GM23248 (cell line): Measurements from ENCODE around the gene GAP43. TPM values are rescaled to one million over a fixed set of nuclear protein-coding genes. Genes with fewer than 3 reads are reported as not detected.

Source experiments
- DNase-seq: peaks from one replicate; pipeline ENCODE4 v3.0.0-alpha.2; 2015
- H2AFZ ChIP-seq: fragments of 200-600 bp; sonication (generic); 2 replicates; pipeline ENCODE4 v1.6.1; 2016; ENCODE audit warnings: antibody characterized with exemption
- H3F3A ChIP-seq: fragments of 200-600 bp; sonication (generic); 2 replicates; pipeline ENCODE4 v1.6.1; 2016; ENCODE audit warnings: mild to moderate bottlenecking, antibody characterized with exemption, mixed run types; ENCODE audit not compliant: insufficient read depth
- H3K27ac ChIP-seq: fragments of 200-600 bp; sonication (generic); 2 replicates; pipeline ENCODE4 v1.5.1; 2016; ENCODE audit warnings: mild to moderate bottlenecking
- H3K27me3 ChIP-seq: fragments of 200-600 bp; sonication (generic); replicated peaks from 2 replicates; pipeline ENCODE4 v1.6.1; 2016; ENCODE audit warnings: mild to moderate bottlenecking; ENCODE audit not compliant: insufficient read depth
- H3K36me3 ChIP-seq: fragments of 200-600 bp; sonication (generic); 2 replicates; pipeline ENCODE4 v1.6.1; 2016; ENCODE audit warnings: low read depth, mild to moderate bottlenecking
- H3K4me1 ChIP-seq: fragments of 200-600 bp; sonication (generic); 2 replicates; pipeline ENCODE4 v1.6.1; 2016; ENCODE audit warnings: mild to moderate bottlenecking; ENCODE audit not compliant: insufficient read depth
- H3K4me2 ChIP-seq: fragments of 200-600 bp; sonication (generic); one replicate; pipeline ENCODE4 v1.6.1; 2016; ENCODE audit warnings: mild to moderate bottlenecking; ENCODE audit not compliant: unreplicated experiment
- H3K4me3 ChIP-seq: fragments of 200-600 bp; sonication (generic); 2 replicates; pipeline ENCODE4 v1.5.1; 2016; ENCODE audit warnings: mild to moderate bottlenecking
- H3K79me2 ChIP-seq: fragments of 200-600 bp; sonication (generic); 2 replicates; pipeline ENCODE4 v1.6.1; 2016; ENCODE audit warnings: mild to moderate bottlenecking; ENCODE audit not compliant: insufficient read depth
- H3K9ac ChIP-seq: fragments of 200-600 bp; sonication (generic); 2 replicates; pipeline ENCODE4 v1.6.1; 2016; ENCODE audit warnings: mild to moderate bottlenecking
- H3K9me2 ChIP-seq: fragments of 200-600 bp; sonication (generic); 2 replicates; pipeline ENCODE4 v1.6.1; 2016; ENCODE audit warnings: mixed run types, mild to moderate bottlenecking, moderate library complexity; ENCODE audit not compliant: insufficient read depth
- H3K9me3 ChIP-seq: fragments of 200-600 bp; sonication (generic); one replicate; pipeline ENCODE4 v1.6.1; 2017; ENCODE audit warnings: low read depth
- H4K20me1 ChIP-seq: fragments of 200-600 bp; sonication (generic); 2 replicates; pipeline ENCODE4 v1.6.0; 2016; ENCODE audit not compliant: insufficient read depth
- EZH2 ChIP-seq: fragments of 200-600 bp; sonication (generic); IDR thresholded peaks from 2 replicates; pipeline ENCODE4 v1.6.1; 2018; ENCODE audit warnings: antibody characterized with exemption, mild to moderate bottlenecking; ENCODE audit not compliant: insufficient read depth, poor library complexity, severe bottlenecking
- EZH2phosphoT487 ChIP-seq: fragments of 200-600 bp; sonication (generic); IDR thresholded peaks from 2 replicates; pipeline ENCODE4 v1.6.1; 2018; ENCODE audit warnings: antibody characterized with exemption, moderate library complexity, mild to moderate bottlenecking, low read depth; ENCODE audit not compliant: insufficient read depth
- WGBS, 2 experiments: methylation state at CpG; one replicate each; pipeline ENCODE4 v1.1.6; 2015 to 2017; ENCODE audit warnings: low lambda C conversion rate in 2 of 2, low coverage in 1 of 2; ENCODE audit errors: missing lambda C conversion rate in 2 of 2; 5-methylcytosine and 5-hydroxymethylcytosine counted together
- in situ Hi-C: fragments of 300-500 bp; cut with MboI; formaldehyde crosslinking; loops from 2 replicates; pipeline ENCODE4 v1.15.0; 2020
- polyA plus RNA-seq: library from polyadenylated mRNA; unstranded; fragments of >200 nt; fragmentation: Nextera tagmentation; extraction: Ambion mirVana; gene quantifications from 2 replicates; pipeline ENCODE4 v1.2.1, GENCODE V29; 2016
- total RNA-seq: library from RNA; depleted of rRNA; stranded (reverse); fragments of >200 nt; shearing (Covaris generic); gene quantifications from 2 replicates; pipeline ENCODE4 v1.2.3, GENCODE V29; 2014

GAP43 gene
- total and polyA plus RNA-seq, 2 experiments from 2014 or later = 0.54 to 1.8 TPM

DNA sequence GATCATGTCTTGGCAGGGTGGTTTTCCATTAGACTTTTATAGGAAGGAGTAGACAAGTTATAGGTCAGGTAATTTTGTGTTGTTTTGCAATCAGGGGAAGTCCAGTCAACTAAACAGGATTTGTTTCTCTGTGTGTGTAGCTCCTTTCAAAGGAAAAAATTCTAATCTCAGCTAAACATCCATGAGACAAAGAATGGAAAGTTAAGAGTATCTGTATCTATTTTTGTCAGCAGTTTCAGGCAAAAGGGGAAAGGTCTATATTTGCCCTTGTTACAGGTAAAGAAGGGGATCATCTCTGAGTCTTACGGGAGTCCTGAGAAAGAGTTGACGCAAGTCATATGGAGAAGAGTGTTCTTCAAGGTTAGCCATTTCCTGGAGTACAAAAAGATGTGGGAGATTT is 79.3 kb downstream of the GAP43 start:
- no peaks in the 10 kb centered on the region for H3K79me2 ChIP-seq
- DNase-seq = no peak
- H3K9me2 ChIP-seq = no peaks in the 10 kb centered on the region
- H3K4me3 ChIP-seq = no peak overlapping the region
- no peaks in the 10 kb centered on the region for H4K20me1 ChIP-seq
- no peaks in the 10 kb centered on the region for H3K36me3 ChIP-seq
- 71 to 84% methylated on average over 2 of the region's 2 CpGs for WGBS, 2 experiments
- no peak overlapping the region for H3K9ac ChIP-seq
- H3F3A ChIP-seq = 0 out of 2 replicates have a peak, but pooled peaks cover 12% of the 10 kb centered on the region
- H3K4me1 ChIP-seq = peaks cover 13% of the 10 kb centered on the region
- in situ Hi-C loops = loop anchor here (5.0 kb wide), 1 partner anchor 485 kb away; no protein-coding TSS in a partner anchor
- H3K27me3 ChIP-seq = no peaks in the 10 kb centered on the region
- H3K4me2 ChIP-seq = no peak overlapping the region
- TF ChIP-seq EZH2phosphoT487 (no peak), EZH2 (no peak)
- no peak overlapping the region for H3K27ac ChIP-seq
- H2AFZ ChIP-seq = no peak overlapping the region
- no peaks in the 10 kb centered on the region for H3K9me3 ChIP-seq

DNA sequence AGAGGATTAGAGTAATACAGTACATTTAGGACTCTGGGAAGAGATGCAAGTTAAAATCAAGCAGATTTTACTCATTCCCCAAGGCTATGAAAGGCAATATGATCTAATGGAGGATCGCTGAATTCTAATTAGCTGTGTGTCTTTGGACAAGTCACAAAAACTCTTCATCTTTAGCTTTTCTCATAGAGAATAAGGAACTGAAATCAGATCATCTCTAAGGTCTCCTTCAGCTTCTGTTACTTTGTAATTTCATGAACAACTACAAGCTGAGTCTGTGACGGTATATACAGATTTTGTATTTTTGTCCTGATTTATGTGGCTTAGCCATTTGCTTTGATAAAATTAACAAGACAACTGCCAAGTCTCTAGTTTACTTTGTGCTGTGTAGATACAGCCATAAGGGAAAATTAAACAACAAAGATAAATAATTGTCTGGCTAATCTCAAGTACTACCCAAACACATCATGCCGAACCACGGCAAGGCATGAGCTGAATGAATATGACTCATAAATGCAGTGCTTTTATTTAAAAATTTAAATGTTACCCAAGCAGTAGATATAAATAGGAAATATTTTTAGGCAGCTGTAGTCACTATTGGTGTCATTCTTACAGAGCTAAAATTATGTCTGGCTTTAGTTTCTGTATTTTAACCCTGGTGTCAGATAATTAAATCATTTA is 81.5 kb downstream of the GAP43 start:
- H3K9ac ChIP-seq = no peak overlapping the region
- in situ Hi-C loops = loop anchor here (5.0 kb wide), 1 partner anchor 487 kb away; no protein-coding TSS in a partner anchor
- no peaks in the 10 kb centered on the region for H3K79me2 ChIP-seq
- H3F3A ChIP-seq = peaks cover 9% of the 10 kb centered on the region; the same call in 1 of the 2 replicates
- H3K9me3 ChIP-seq = no peaks in the 10 kb centered on the region
- no peak overlapping the region for H3K4me2 ChIP-seq
- H3K4me3 ChIP-seq = no peak overlapping the region
- H3K27ac ChIP-seq = no peak overlapping the region
- peak; percentile 50 for DNase-seq
- WGBS, 2 experiments = 75 to 80% methylated on average over 4 of the region's 4 CpGs
- no peaks in the 10 kb centered on the region for H4K20me1 ChIP-seq
- H3K27me3 ChIP-seq = no peaks in the 10 kb centered on the region
- no peaks in the 10 kb centered on the region for H3K9me2 ChIP-seq
- TF ChIP-seq EZH2phosphoT487 = no peak
- TF ChIP-seq EZH2 = no peak
- peaks cover 3% of the 10 kb centered on the region for H3K4me1 ChIP-seq
- H2AFZ ChIP-seq = no peak overlapping the region
- no peaks in the 10 kb centered on the region for H3K36me3 ChIP-seq

DNA sequence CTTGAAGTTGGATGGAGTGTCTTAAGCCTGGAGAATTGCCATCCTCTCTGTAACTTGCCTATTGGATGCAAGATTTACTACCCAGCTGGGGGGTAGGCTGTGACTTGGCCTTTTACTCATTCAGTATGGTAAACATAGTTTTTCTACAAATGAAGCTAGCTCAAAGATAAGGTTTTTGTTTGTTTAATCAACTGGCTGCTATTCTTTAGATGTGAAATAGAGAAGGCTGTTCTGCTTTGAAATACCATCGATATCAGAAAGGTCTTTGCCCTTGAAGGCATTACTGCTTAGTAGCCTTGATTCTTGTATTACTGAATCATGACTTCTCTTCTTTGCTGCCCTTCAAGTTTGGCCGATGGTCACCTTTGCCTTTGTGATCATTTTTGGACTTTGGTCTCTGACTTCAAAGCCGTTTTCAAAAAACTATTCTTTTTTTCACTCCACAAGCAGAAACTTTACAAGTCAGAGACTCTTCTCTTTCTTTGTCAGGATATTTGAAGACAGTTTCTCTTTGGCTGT is 83.1 kb downstream of the GAP43 start:
- H3K4me1 ChIP-seq = peaks cover 14% of the 10 kb centered on the region
- H3K9me3 ChIP-seq = no peaks in the 10 kb centered on the region
- no peak overlapping the region for H2AFZ ChIP-seq
- WGBS, 2 experiments = 96% methylated on average over 3 of the region's 3 CpGs
- H3K4me3 ChIP-seq = no peak overlapping the region
- H3F3A ChIP-seq = no peaks in the 10 kb centered on the region; the same call in 1 of the 2 replicates
- no peak overlapping the region for H3K27ac ChIP-seq
- no peak overlapping the region for H3K9ac ChIP-seq
- H3K4me2 ChIP-seq = no peak overlapping the region
- no peaks in the 10 kb centered on the region for H3K36me3 ChIP-seq
- no peaks in the 10 kb centered on the region for H3K79me2 ChIP-seq
- in situ Hi-C loops = no loop called here
- no peaks in the 10 kb centered on the region for H3K9me2 ChIP-seq
- TF ChIP-seq EZH2phosphoT487 = no peak
- TF ChIP-seq EZH2 = no peak
- DNase-seq = no peak
- H3K27me3 ChIP-seq = no peaks in the 10 kb centered on the region
- H4K20me1 ChIP-seq = no peaks in the 10 kb centered on the region

DNA sequence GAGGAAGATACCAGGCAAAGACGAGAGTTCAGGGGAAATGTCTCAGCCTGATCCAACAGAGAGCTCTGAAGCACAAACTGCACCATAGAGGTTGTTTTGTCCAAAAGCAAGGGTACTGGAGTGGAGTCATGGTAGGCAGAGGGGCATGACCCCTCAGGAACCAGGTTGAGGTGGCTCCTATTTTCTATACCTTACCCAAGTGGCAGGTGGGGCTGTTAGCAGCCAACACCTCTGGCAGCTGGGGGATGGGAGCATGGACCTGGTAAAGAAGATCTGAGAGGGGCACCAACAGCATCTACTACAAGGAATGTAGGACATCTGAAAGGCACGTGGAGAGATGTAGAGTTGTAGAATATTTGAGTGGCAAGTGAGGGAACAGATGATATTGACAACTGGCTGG is 85.2 kb downstream of the GAP43 start:
- Histone ChIP-seq H4K20me1 (no peaks in the 10 kb centered on the region), H3K4me2 (no peak overlapping the region), H3F3A (peaks cover 8% of the 10 kb centered on the region), H3K27me3 (no peaks in the 10 kb centered on the region), H3K27ac (no peak overlapping the region), H3K9ac (no peak overlapping the region), H2AFZ (no peak overlapping the region), H3K4me3 (no peak overlapping the region), H3K79me2 (no peaks in the 10 kb centered on the region), H3K4me1 (peaks cover 30% of the 10 kb centered on the region), H3K9me2 (no peaks in the 10 kb centered on the region), H3K9me3 (no peaks in the 10 kb centered on the region), H3K36me3 (no peaks in the 10 kb centered on the region)
- in situ Hi-C loops = no loop called here
- TF ChIP-seq EZH2 (no peak), EZH2phosphoT487 (no peak)
- 50 to 58% methylated on average over 2 of the region's 2 CpGs for WGBS, 2 experiments
- DNase-seq = no peak
